Bronchial epithelial cell (primary cell): Measurements from ENCODE around the gene ZC3H7A. TPM values are rescaled to one million over a fixed set of nuclear protein-coding genes. Genes with fewer than 3 reads are reported as not detected.

Source experiments
- DNase-seq: peaks from one replicate; pipeline ENCODE4 v3.0.0-alpha.2; 2010; ENCODE audit warnings: low read depth
- FAIRE-seq: peaks from 2 replicates; lab custom pipeline; 2011; peaks lifted over from hg19 to GRCh38; lab: Jason Lieb, UNC
- H3K27me3 ChIP-seq: 2 replicates; pipeline ENCODE4 v1.5.1; 2011; ENCODE audit warnings: low read length; ENCODE audit not compliant: control insufficient read depth, insufficient read depth
- H3K36me3 ChIP-seq: 2 replicates; pipeline ENCODE4 v1.5.1; 2011; ENCODE audit warnings: low read length; ENCODE audit not compliant: control insufficient read depth, insufficient read depth
- H3K4me3 ChIP-seq: 2 replicates; pipeline ENCODE4 v1.5.1; 2011; ENCODE audit warnings: mild to moderate bottlenecking, low read depth, low read length, control low read depth
- CTCF ChIP-seq: IDR thresholded peaks from 2 replicates; pipeline ENCODE4 v1.5.1; 2011; ENCODE audit warnings: mild to moderate bottlenecking, moderate library complexity, low read length, control low read depth, inconsistent platforms; ENCODE audit not compliant: insufficient read depth, severe bottlenecking
- total RNA-seq: library from RNA; depleted of rRNA; stranded (reverse); fragments of >200 nt; gene quantifications from 2 replicates; pipeline ENCODE4 v1.2.1, GENCODE V29; 2014

Gene ZC3H7A
- total RNA-seq, 1 donor from 2014 or later = 26.9 TPM

- Histone ChIP-seq H3K36me3 (peaks cover 4% of the 10 kb centered on the region), H3K4me3 (peak overlapping the region; percentile 98), H3K27me3 (no peaks in the 10 kb centered on the region)
- no peak for FAIRE-seq
- no peak for DNase-seq
- TF ChIP-seq CTCF = no peak
These were observed 56.5 kb downstream of the ZC3H7A start for GRCh38 chr16:11740567-11740966.

- Histone ChIP-seq H3K27me3 (no peaks in the 10 kb centered on the region), H3K36me3 (peaks cover 9% of the 10 kb centered on the region), H3K4me3 (no peak overlapping the region)
- TF ChIP-seq CTCF = no peak
- no peak for DNase-seq
- FAIRE-seq = no peak
These were observed 58.1 kb downstream of the ZC3H7A start for GRCh38 chr16:11738742-11739544.

- DNase-seq = no peak
- no peak for TF ChIP-seq CTCF
- FAIRE-seq = no peak
These were observed 59.3 kb downstream of the ZC3H7A start for GRCh38 chr16:11737713-11738112.

GRCh38 chr16:11736903-11737302 lies 60.2 kb downstream of the ZC3H7A start:
- FAIRE-seq = no peak

More at GRCh38 chr16:11737713-11738112, 59.3 kb downstream of the ZC3H7A start:
- H3K27me3 ChIP-seq = no peaks in the 10 kb centered on the region
- no peak overlapping the region for H3K4me3 ChIP-seq
- H3K36me3 ChIP-seq = peaks cover 9% of the 10 kb centered on the region

GRCh38 chr16:11735787-11736186 lies 61.3 kb downstream of the ZC3H7A start:
- FAIRE-seq = no peak
- no peak for DNase-seq
- TF ChIP-seq CTCF = no peak
- H3K27me3 ChIP-seq = no peaks in the 10 kb centered on the region
- H3K4me3 ChIP-seq = no peak overlapping the region
- peaks cover 16% of the 10 kb centered on the region for H3K36me3 ChIP-seq

More at GRCh38 chr16:11736903-11737302, 60.2 kb downstream of the ZC3H7A start:
- no peak for TF ChIP-seq CTCF
- no peak overlapping the region for H3K4me3 ChIP-seq
- peaks cover 12% of the 10 kb centered on the region for H3K36me3 ChIP-seq
- no peaks in the 10 kb centered on the region for H3K27me3 ChIP-seq
- DNase-seq = no peak
